Measurements from ENCODE around the gene AFP. TPM values are rescaled to one million over a fixed set of nuclear protein-coding genes. Genes with fewer than 3 reads are reported as not detected.

Gene AFP
- total RNA-seq, 1 donor = not detected

- no peak for TF ChIP-seq CTCF (IDR thresholded peaks at IDR 0.05; ENCODE audit: extremely low read depth, low read depth, low read length)
- no peaks in the 10 kb centered on the region for H3K9me3 ChIP-seq (ENCODE audit: low read depth, low read length)
- no peak overlapping the region for H3K4me2 ChIP-seq (ENCODE audit: insufficient read depth, low read length)
- no peaks in the 10 kb centered on the region for H3K79me2 ChIP-seq (ENCODE audit: insufficient read depth, low read length)
- H4K20me1 ChIP-seq (ENCODE audit: insufficient read depth, low read length) = no peaks in the 10 kb centered on the region
- H3K36me3 ChIP-seq (ENCODE audit: insufficient read depth, low read length) = no peaks in the 10 kb centered on the region
- no peak overlapping the region for H3K27ac ChIP-seq (ENCODE audit: low read depth, low read length)
- H3K27me3 ChIP-seq (ENCODE audit: insufficient read depth, low read length) = peaks cover 2% of the 10 kb centered on the region
- no peaks in the 10 kb centered on the region for H3K4me1 ChIP-seq (ENCODE audit: insufficient read depth, low read length)
- DNase-seq (ENCODE audit: insufficient read length, low spot score, missing footprints) = no peak
- H2AFZ ChIP-seq (ENCODE audit: low read length) = no peak overlapping the region
- no peak overlapping the region for H3K4me3 ChIP-seq (ENCODE audit: insufficient read depth, low read length)
These were observed 34.6 kb upstream of the AFP start for GRCh38 chr4:73401412-73401811.

- no peak for TF ChIP-seq CTCF (IDR thresholded peaks at IDR 0.05; ENCODE audit: extremely low read depth, low read depth, low read length)
- Histone ChIP-seq H3K4me1 (ENCODE audit: insufficient read depth, low read length) (no peaks in the 10 kb centered on the region), H3K27me3 (ENCODE audit: insufficient read depth, low read length) (peaks cover 4% of the 10 kb centered on the region), H3K79me2 (ENCODE audit: insufficient read depth, low read length) (no peaks in the 10 kb centered on the region), H2AFZ (ENCODE audit: low read length) (no peak within 1 kb of the TSS), H4K20me1 (ENCODE audit: insufficient read depth, low read length) (no peaks in the 10 kb centered on the region), H3K4me3 (ENCODE audit: insufficient read depth, low read length) (no peak within 1 kb of the TSS), H3K9me3 (ENCODE audit: low read depth, low read length) (no peaks in the 10 kb centered on the region), H3K4me2 (ENCODE audit: insufficient read depth, low read length) (no peak within 1 kb of the TSS), H3K36me3 (ENCODE audit: insufficient read depth, low read length) (no peaks in the 10 kb centered on the region), H3K27ac (ENCODE audit: low read depth, low read length) (no peak within 1 kb of the TSS)
- DNase-seq (ENCODE audit: insufficient read length, low spot score, missing footprints) = no peak
These were observed 32.0 kb upstream of the AFP start, which contains the start of gene ALB for GRCh38 chr4:73404042-73404441. TSS of gene ALB (plus strand) at chr4:73404287. CDS start at chr4:73404328, 41 bp downstream.

GRCh38 chr4:73404457-73404856 lies 31.6 kb upstream of the AFP start:
- TF ChIP-seq CTCF (IDR thresholded peaks at IDR 0.05; ENCODE audit: extremely low read depth, low read depth, low read length) = no peak
- Histone ChIP-seq H3K27ac (ENCODE audit: low read depth, low read length) (no peak overlapping the region), H3K36me3 (ENCODE audit: insufficient read depth, low read length) (no peaks in the 10 kb centered on the region), H3K9me3 (ENCODE audit: low read depth, low read length) (no peaks in the 10 kb centered on the region), H4K20me1 (ENCODE audit: insufficient read depth, low read length) (no peaks in the 10 kb centered on the region), H3K27me3 (ENCODE audit: insufficient read depth, low read length) (peaks cover 6% of the 10 kb centered on the region), H2AFZ (ENCODE audit: low read length) (no peak overlapping the region), H3K79me2 (ENCODE audit: insufficient read depth, low read length) (no peaks in the 10 kb centered on the region), H3K4me3 (ENCODE audit: insufficient read depth, low read length) (no peak overlapping the region), H3K4me2 (ENCODE audit: insufficient read depth, low read length) (no peak overlapping the region), H3K4me1 (ENCODE audit: insufficient read depth, low read length) (no peaks in the 10 kb centered on the region)
- no peak for DNase-seq (ENCODE audit: insufficient read length, low spot score, missing footprints)

GRCh38 chr4:73405138-73405537 lies 30.9 kb upstream of the AFP start:
- H3K4me2 ChIP-seq (ENCODE audit: insufficient read depth, low read length) = no peak overlapping the region
- no peaks in the 10 kb centered on the region for H3K79me2 ChIP-seq (ENCODE audit: insufficient read depth, low read length)
- H3K36me3 ChIP-seq (ENCODE audit: insufficient read depth, low read length) = no peaks in the 10 kb centered on the region
- H3K9me3 ChIP-seq (ENCODE audit: low read depth, low read length) = no peaks in the 10 kb centered on the region
- H3K4me1 ChIP-seq (ENCODE audit: insufficient read depth, low read length) = no peaks in the 10 kb centered on the region
- DNase-seq (ENCODE audit: insufficient read length, low spot score, missing footprints) = no peak
- no peak for TF ChIP-seq CTCF (IDR thresholded peaks at IDR 0.05; ENCODE audit: extremely low read depth, low read depth, low read length)
- no peak overlapping the region for H3K27ac ChIP-seq (ENCODE audit: low read depth, low read length)
- H4K20me1 ChIP-seq (ENCODE audit: insufficient read depth, low read length) = no peaks in the 10 kb centered on the region
- no peak overlapping the region for H3K4me3 ChIP-seq (ENCODE audit: insufficient read depth, low read length)
- no peak overlapping the region for H2AFZ ChIP-seq (ENCODE audit: low read length)
- H3K27me3 ChIP-seq (ENCODE audit: insufficient read depth, low read length) = peaks cover 9% of the 10 kb centered on the region

Measured in osteoblast (primary cell).